Activated T-helper 1 cell treated with anti-CD3 and anti-CD28 coated beads, Interleukin-12 subunit alpha, Interleukin-12 subunit beta, Interleukin-2, Interleukin-4 antibody, amounts not matched to agents 30 ng/mL and 10 ng/mL and 1 ng/mL, durations not matched to agents 14 hours and 24 hours and 36 hours (primary cell): ENCODE data around the gene SLC4A4. TPM values are rescaled to one million over a fixed set of nuclear protein-coding genes. Genes with fewer than 3 reads are reported as not detected.

ENCODE experiments used
- DNase-seq: peaks from one replicate; pipeline ENCODE4 v3.0.0; 2021; ENCODE audit warnings: low spot score
- H3K27ac Mint-ChIP-seq: one replicate; pipeline ENCODE4 v1.8.0; 2021; ENCODE audit warnings: mild to moderate bottlenecking, mixed read lengths
- H3K27me3 Mint-ChIP-seq: one replicate; pipeline ENCODE4 v1.8.0; 2022; ENCODE audit warnings: mild to moderate bottlenecking, moderate library complexity, mixed read lengths; ENCODE audit not compliant: insufficient read depth
- H3K36me3 Mint-ChIP-seq: one replicate; pipeline ENCODE4 v1.8.0; 2021; ENCODE audit warnings: low read depth, mixed read lengths
- H3K4me1 Mint-ChIP-seq: one replicate; pipeline ENCODE4 v1.8.0; 2021; ENCODE audit warnings: low read depth, mixed read lengths
- H3K4me3 Mint-ChIP-seq: one replicate; pipeline ENCODE4 v1.8.0; 2021; ENCODE audit warnings: mild to moderate bottlenecking, moderate library complexity, mixed read lengths
- H3K9me3 Mint-ChIP-seq: one replicate; pipeline ENCODE4 v1.8.0; 2021; ENCODE audit warnings: mixed read lengths
- intact Hi-C: fragments of 100-400 bp; cut with micrococcal nuclease; formaldehyde crosslinking; loops from one replicate; pipeline ENCODE4 v1.15.1; 2024
- total RNA-seq: library from RNA; stranded (reverse); gene quantifications from 2 replicates; pipeline ENCODE4 v1.2.3, GENCODE V29; 2022

Gene SLC4A4
- total RNA-seq, 1 donor from 2014 or later = 0.08 TPM

GRCh38 chr4:71614621-71615020 is 275.8 kb downstream of the SLC4A4 start:
- Mint-ChIP-seq H3K36me3 (no peaks in the 10 kb centered on the region), H3K4me1 (no peaks in the 10 kb centered on the region), H3K4me3 (no peak overlapping the region), H3K9me3 (peaks cover 4% of the 10 kb centered on the region), H3K27me3 (no peaks in the 10 kb centered on the region), H3K27ac (no peak overlapping the region)
- DNase-seq = no peak
- intact Hi-C loops = no loop called here

GRCh38 chr4:71616168-71616811 is 277.5 kb downstream of the SLC4A4 start:
- Mint-ChIP-seq H3K4me1 (no peaks in the 10 kb centered on the region), H3K27me3 (no peaks in the 10 kb centered on the region), H3K36me3 (no peaks in the 10 kb centered on the region), H3K4me3 (no peak overlapping the region), H3K9me3 (peaks cover 4% of the 10 kb centered on the region), H3K27ac (no peak overlapping the region)
- intact Hi-C loops = no loop called here
- no peak for DNase-seq
